Right hindlimb (tissue), 1 donor: ENCODE results near the gene OR2AT4.
"Not testable (repeated sequence)": the region's sequence is repeated elsewhere in the genome, so short reads cannot be mapped to it uniquely, and the experiment has no call there.

Experiments
- DNase-seq: peaks from one replicate; pipeline ENCODE4 v3.0.0-alpha.2; 2018

Gene OR2AT4

GRCh38 chr11:75096456-75097172 is at the start of gene OR2AT4:
TSS of gene OR2AT4 (minus strand) at chr11:75096876.
- no peak for DNase-seq

DNA sequence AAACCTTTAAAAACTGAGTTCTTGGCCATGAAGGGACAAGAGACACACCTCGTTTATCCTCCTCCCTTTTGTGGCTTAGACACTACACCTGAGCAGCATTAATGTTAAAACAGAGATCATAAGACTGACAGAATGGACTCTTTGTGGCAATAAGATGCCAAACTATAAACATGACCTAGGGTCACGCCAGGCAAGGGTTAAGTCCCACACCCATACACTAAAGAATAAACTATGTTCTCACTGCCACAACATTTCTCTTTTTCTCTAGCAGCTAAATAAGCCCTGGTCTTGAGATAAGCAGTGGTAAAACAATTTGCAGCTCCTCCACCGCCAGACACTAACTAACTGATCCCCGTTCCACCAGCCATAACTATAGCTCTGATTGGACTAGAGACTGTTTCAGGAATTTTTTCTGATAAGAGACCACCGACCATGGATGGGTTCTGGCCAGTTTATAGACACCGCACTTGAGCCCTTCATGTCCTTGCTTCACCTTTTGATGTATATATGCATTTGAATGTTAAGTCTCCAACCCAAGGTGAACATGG is 49.4 kb upstream of the OR2AT4 start:
- no peak for DNase-seq

- no peak for DNase-seq
Measured at GRCh38 chr11:75145196-75145971, 48.7 kb upstream of the OR2AT4 start.

DNA sequence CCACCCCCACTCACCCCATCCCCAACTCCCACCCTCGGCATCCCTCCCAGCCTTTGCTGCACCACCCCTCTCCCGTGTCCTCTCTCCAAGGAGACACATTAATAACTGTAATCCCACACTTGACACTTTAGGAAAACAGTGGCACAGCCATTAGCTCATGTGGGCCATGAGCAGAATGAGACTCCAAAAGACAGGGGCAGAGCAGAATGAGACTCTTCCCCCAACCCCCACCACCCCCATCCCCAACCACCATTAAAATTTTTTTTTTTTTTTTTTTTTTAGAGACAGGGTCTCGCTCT is 48.0 kb upstream of the OR2AT4 start:
- DNase-seq, result no peak

DNA sequence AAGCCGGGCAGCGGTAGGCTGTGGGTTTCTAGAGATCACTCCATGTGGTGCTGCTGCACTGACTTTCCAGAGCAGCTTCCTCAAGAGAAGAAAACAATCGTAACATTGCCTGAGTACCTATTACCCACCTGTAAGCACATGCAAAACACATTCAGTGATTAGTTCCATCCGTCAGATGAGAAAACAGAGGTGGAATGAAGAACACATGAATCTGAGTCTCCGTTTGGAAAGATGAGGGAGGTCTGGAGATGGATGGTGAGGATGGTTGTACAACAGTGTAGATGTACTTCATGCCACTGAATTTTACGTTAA is 46.7 kb upstream of the OR2AT4 start:
- DNase-seq, result no peak

DNA sequence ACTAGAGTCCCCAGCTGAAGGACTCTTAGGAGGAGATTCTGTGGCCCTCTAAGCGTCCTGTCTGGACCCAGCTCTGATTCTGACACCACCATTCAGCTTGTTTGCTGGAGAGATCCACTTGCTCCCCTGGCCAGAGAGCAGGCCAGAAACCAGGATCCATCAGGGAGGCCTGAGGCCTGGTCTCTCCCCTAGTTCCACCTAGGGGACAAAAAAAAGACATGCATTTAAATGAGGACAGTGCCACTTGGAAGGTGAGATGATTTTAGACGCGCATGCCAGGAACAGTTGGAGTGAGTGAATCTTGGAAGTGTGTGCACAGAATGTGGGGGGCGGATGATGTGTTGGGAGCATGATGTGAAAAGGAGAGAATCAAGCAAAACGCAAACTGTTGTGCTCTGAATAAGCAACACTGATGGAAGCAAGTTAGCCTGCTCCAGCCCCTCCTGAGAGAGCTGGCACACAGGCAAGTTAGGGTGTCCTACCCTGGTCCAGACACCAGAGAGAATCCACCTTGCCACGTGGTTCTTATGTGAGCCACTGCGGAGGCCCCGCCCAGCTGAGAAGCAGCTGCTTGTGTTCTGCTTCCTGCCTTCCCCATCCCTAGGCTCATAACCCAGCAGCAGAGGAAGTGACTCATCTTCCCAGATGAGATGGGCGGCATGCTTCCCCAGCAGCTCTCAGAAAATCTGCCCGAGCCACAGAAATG is 46.2 kb upstream of the OR2AT4 start:
- DNase-seq, result peak; percentile 72

- no peak for DNase-seq
Measured at GRCh38 chr11:75141166-75141565, 44.5 kb upstream of the OR2AT4 start.

DNA sequence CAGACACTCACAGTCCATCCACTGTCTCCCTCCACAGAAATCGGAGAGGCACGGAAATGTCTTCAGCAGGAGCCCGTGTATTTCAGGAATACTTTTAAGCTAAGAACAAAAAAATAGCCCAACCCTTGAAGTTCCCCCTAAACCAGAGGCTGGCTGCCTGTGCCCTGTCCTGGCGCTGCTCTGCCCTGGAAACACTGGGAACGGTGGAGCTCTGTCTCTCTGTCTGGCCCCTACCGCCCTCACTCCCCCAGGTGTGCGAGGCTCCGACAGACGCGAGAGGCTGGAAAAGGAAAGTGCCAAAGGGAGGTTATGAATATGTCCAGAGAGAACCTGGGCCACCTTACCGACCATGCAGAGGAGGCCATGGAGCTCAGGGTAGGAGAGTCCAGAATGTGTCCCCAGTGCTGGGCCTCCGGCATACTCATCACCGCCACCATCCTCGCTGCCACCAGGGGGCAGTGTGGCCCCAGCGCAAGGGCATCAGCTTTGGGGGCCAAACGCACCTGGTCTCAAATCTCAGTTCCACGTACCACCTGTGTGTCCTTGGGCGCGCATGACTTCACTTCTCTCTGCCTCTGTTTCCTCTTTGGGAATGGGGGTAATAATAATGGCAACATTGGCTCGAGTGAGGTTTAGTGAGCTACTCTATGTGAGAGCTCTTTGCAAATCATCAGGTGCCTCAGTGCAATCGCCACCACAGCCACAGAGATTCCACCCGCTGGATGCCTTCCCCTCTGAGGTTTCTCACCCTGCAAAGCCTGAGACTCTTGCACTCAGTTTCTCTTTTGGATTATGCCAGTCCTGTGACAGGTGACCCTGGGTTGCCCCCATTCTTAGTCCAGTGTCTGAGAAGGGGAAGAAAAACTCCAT is 43.8 kb upstream of the OR2AT4 start:
- DNase-seq, result no peak

DNA sequence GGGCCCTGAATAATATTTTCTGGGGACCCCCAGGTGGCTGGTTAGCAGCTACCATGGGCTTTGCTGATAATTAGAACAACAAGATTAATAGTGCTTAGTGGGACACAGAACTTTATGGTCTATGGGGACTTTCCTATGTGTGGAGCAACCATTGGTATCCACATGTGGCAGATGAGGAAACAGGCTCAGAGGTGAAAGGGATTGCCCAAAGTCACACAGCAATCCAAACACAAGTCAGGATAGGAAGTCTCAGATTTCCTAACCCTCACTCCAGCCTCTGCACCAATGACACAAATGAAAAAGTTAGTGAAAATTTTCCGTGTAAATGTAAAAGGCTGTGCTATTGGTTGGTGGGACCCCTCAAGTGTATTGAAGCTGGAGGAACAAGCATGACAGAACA is 39.0 kb upstream of the OR2AT4 start:
- no peak for DNase-seq

DNA sequence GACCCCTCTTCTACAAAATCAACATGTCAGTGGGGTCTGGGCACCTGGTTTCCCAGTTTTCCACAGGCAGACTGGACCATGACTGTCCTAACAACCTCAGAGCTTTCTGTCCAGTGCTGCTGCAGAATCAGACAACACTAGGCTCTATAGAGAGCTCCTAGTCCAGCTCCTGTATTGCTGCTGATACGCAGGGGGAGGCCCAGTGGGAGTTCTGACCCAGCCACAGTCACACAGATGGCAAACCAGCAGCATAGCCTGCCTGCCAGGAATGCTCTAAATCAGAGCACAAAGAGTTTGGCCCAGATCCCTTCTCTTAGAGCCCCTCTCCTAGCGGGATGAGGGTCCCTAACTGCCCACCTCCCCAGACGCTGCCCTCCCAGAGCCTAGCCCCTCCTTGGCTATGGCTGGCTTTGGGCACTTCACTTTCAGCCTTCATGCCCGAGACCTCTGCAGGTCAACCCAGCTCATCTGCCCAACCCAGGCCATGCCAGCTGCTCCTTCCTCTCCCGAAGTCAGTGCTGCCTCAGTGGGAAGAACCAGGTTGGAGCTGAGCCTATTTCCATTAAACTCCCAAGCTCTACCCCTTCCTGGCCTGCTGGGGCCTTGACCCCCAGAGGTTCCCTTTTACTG is 38.5 kb upstream of the OR2AT4 start:
- no peak for DNase-seq

DNA sequence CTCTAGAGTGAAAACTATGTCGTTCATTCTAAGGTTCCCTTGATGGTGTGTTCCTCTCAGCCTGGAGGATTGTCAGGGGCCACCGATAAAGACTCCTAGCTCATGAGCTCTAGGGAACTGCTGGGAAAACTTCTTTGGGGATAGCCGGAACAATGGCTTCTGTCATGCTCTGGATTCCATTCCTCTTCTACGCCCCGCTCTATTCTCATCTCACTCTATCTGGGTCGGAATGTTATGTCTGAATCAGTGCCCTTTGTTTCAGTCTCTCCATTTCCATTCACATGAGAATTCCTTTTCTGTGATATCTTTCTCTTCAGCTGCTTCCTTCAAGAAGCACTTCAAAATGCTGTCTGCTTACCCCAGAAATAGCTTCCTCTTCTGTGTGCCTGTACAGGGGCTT is 37.3 kb upstream of the OR2AT4 start:
- no peak for DNase-seq

- DNase-seq, result no peak
Measured at GRCh38 chr11:75132080-75132479, 35.4 kb upstream of the OR2AT4 start.

DNA sequence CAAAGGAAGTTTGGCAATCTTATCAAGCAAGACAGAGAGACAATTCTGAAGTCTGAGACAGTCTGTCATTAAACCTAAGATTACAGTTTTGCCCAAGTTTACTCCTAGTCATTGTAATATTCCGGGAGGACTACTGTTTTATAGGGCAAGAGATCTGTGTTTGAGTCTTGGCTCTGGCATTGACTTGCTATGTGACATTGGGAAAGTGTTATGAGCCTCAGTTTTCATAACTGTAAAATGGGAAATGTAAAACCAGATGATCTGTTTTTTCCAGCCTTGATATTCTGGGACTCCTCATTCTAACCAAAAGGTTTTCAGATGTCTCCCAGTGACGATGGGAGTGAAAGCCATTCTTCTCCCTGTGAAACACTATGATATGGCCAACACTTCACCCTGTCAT is 29.9 kb upstream of the OR2AT4 start:
- DNase-seq, result no peak

DNA sequence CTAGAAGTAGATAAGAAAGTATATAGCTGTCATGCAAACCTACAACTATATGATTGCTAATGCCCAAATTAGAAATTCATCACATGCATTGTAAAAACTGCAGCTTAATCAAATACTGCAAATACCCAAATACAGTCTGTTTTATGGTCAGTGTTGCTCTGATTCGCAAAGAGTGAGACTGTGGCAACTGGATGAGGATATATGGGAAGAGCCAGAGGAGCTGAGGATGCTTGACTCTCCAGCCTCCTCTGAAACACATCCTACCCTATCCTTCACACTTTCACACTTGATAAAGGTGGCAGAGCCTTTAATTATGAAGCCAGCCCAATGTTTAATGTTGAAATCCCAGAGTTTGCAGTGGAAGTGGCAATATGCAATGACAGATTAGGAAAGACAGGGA is 21.9 kb upstream of the OR2AT4 start:
- no peak for DNase-seq

- no peak for DNase-seq
Measured at GRCh38 chr11:75114465-75114864, 17.8 kb upstream of the OR2AT4 start.

GRCh38 chr11:75113030-75113429 is 16.4 kb upstream of the OR2AT4 start:
- no peak for DNase-seq

DNA sequence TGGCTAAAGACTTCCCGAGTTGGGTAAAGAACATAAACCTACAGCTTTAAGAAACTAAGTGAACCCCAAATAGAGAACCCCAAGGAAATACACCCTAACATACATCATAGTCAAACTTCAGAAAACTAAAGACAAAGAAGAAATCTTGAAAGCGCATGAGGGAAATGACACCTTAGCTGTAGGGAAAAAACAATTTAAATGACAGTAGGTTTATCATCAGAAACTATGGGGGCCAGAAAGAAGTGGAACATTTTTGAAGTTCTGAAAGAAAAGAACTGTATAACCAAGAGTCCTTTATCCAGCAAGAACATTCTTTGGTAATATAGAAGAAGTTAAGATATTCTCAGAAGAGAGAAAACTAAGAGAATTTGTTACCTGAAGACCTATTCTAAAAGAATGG is 15.5 kb upstream of the OR2AT4 start:
- DNase-seq, result no peak

GRCh38 chr11:75107187-75107586 is 10.5 kb upstream of the OR2AT4 start:
- no peak for DNase-seq

DNA sequence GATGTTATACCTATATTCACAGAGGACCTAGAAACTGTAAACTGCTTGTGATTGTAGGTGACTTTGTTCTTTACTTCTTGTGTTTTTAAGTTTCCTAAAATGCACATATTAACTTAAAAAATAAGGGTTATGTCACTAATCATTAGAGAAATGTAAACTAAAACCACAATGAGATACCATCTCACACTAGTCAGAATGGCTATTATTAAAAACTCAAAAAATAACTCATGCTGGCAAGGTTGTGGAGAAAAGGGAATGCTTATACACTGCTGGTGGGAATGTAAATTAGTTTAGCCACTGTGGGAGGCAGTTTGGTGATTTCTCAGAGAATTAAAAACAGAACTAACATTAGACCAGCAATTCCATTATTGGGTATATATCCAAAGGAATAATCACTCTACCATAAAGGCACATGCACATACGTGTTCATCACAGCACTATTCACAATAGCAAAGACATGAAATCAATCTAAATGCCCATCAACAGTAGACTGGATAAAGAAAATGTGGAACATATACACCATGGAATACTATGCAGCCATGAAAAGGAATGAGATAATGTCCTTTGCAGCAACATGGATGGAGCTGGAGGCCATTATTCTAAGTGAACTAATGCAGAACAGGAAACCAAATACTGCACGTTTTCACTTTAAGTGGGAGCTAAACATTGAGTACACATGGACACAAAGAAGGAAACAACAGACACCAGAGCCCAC is 9.4 kb upstream of the OR2AT4 start:
- DNase-seq, result not testable (repeated sequence)

GRCh38 chr11:75105462-75105925 is 8.8 kb upstream of the OR2AT4 start:
- no peak for DNase-seq

DNA sequence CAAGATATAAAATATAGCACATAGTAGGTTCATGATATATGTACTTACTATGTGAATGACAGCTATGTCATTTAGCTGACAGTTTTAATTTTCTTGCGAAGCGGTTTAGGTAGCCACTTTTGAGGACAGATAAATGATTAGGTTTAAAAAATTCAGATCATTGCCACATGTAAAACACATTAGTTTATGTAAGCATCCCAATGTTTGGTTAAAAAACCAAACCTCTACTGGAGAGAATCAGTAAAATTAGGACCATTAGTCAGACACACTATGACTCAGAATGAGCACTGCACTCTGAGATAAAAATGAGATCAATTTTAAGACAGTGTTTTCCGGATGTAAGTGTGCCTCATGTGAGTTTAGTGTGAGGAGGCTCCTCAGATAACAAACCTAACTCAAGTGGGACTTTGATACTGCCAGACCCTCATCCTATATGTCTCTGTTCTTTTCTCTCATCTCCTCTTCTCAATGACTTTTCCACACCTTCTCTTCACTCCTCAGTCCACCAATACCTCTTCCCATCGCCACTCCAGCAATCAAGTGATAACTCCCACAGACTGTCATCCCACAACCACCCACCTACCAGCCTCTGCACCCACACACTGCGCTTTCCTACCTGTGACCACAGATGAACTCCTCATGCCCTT is 6.8 kb upstream of the OR2AT4 start:
- no peak for DNase-seq
